ENCODE data around the gene SORCS1.

Gene SORCS1

GRCh38 chr10:106864031-106864430 is 300.5 kb downstream of the SORCS1 start:
- Histone ChIP-seq H3K79me2 (ENCODE audit: insufficient read depth, low read length) (no peaks in the 10 kb centered on the region), H3K27ac (ENCODE audit: low read depth, low read length, poor library complexity, severe bottlenecking) (no peak overlapping the region), H3K4me1 (ENCODE audit: insufficient read depth, low read length, severe bottlenecking) (no peaks in the 10 kb centered on the region), H2AFZ (ENCODE audit: low read length) (no peak overlapping the region), H3K9me3 (ENCODE audit: low read length) (no peaks in the 10 kb centered on the region), H3F3A (ENCODE audit: insufficient read depth, low read length) (no peaks in the 10 kb centered on the region), H4K20me1 (ENCODE audit: insufficient read depth, low read length) (no peaks in the 10 kb centered on the region), H3K4me2 (ENCODE audit: low read length) (no peak overlapping the region), H3K27me3 (ENCODE audit: insufficient read depth, low read length) (no peaks in the 10 kb centered on the region), H3K9ac (ENCODE audit: low read length) (no peak overlapping the region), H3K4me3 (ENCODE audit: low read depth, low read length, poor library complexity, severe bottlenecking) (no peak overlapping the region), H3K36me3 (ENCODE audit: insufficient read depth, low read length) (no peaks in the 10 kb centered on the region), H3K9me2 (ENCODE audit: low read depth, low read length) (no peaks in the 10 kb centered on the region)
- TF ChIP-seq CTCF (IDR thresholded peaks at IDR 0.05; ENCODE audit: low read length) (no peak), EZH2 (IDR thresholded peaks at IDR 0.05; ENCODE audit: borderline replicate concordance, low read length) (no peak)

GRCh38 chr10:106863549-106863948 is 301.0 kb downstream of the SORCS1 start:
- no peaks in the 10 kb centered on the region for H4K20me1 ChIP-seq (ENCODE audit: insufficient read depth, low read length)
- no peaks in the 10 kb centered on the region for H3K9me2 ChIP-seq (ENCODE audit: low read depth, low read length)
- H3K27me3 ChIP-seq (ENCODE audit: insufficient read depth, low read length) = no peaks in the 10 kb centered on the region
- H3K4me1 ChIP-seq (ENCODE audit: insufficient read depth, low read length, severe bottlenecking) = no peaks in the 10 kb centered on the region
- no peak for TF ChIP-seq EZH2 (IDR thresholded peaks at IDR 0.05; ENCODE audit: borderline replicate concordance, low read length)
- TF ChIP-seq CTCF (IDR thresholded peaks at IDR 0.05; ENCODE audit: low read length) = 0 out of 2 replicates have a peak, but pooled peaks have one; percentile 16
- H3K9ac ChIP-seq (ENCODE audit: low read length) = no peak overlapping the region
- H3K79me2 ChIP-seq (ENCODE audit: insufficient read depth, low read length) = no peaks in the 10 kb centered on the region
- H3K4me2 ChIP-seq (ENCODE audit: low read length) = no peak overlapping the region
- H2AFZ ChIP-seq (ENCODE audit: low read length) = no peak overlapping the region
- no peak overlapping the region for H3K27ac ChIP-seq (ENCODE audit: low read depth, low read length, poor library complexity, severe bottlenecking)
- no peaks in the 10 kb centered on the region for H3K36me3 ChIP-seq (ENCODE audit: insufficient read depth, low read length)
- H3K9me3 ChIP-seq (ENCODE audit: low read length) = no peaks in the 10 kb centered on the region
- no peak overlapping the region for H3K4me3 ChIP-seq (ENCODE audit: low read depth, low read length, poor library complexity, severe bottlenecking)
- H3F3A ChIP-seq (ENCODE audit: insufficient read depth, low read length) = no peaks in the 10 kb centered on the region

- no peak overlapping the region for H3K9ac ChIP-seq (ENCODE audit: low read length)
- H3K9me2 ChIP-seq (ENCODE audit: low read depth, low read length) = no peaks in the 10 kb centered on the region
- H3K4me2 ChIP-seq (ENCODE audit: low read length) = no peak overlapping the region
- H3K36me3 ChIP-seq (ENCODE audit: insufficient read depth, low read length) = no peaks in the 10 kb centered on the region
- H4K20me1 ChIP-seq (ENCODE audit: insufficient read depth, low read length) = no peaks in the 10 kb centered on the region
- no peaks in the 10 kb centered on the region for H3K79me2 ChIP-seq (ENCODE audit: insufficient read depth, low read length)
- H3K4me3 ChIP-seq (ENCODE audit: low read depth, low read length, poor library complexity, severe bottlenecking) = no peak overlapping the region
- no peaks in the 10 kb centered on the region for H3F3A ChIP-seq (ENCODE audit: insufficient read depth, low read length)
- no peak overlapping the region for H2AFZ ChIP-seq (ENCODE audit: low read length)
- H3K27me3 ChIP-seq (ENCODE audit: insufficient read depth, low read length) = no peaks in the 10 kb centered on the region; the same call in 1 of the 2 replicates
- no peaks in the 10 kb centered on the region for H3K9me3 ChIP-seq (ENCODE audit: low read length)
- H3K4me1 ChIP-seq (ENCODE audit: insufficient read depth, low read length, severe bottlenecking) = no peaks in the 10 kb centered on the region
- H3K27ac ChIP-seq (ENCODE audit: low read depth, low read length, poor library complexity, severe bottlenecking) = no peak overlapping the region
- TF ChIP-seq CTCF (IDR thresholded peaks at IDR 0.05; ENCODE audit: low read length) (no peak), EZH2 (IDR thresholded peaks at IDR 0.05; ENCODE audit: borderline replicate concordance, low read length) (no peak)
Measured at GRCh38 chr10:106859892-106860652, 304.4 kb downstream of the SORCS1 start.
